ENCODE results near the gene HAUS3.

The HAUS3 gene, protein sequence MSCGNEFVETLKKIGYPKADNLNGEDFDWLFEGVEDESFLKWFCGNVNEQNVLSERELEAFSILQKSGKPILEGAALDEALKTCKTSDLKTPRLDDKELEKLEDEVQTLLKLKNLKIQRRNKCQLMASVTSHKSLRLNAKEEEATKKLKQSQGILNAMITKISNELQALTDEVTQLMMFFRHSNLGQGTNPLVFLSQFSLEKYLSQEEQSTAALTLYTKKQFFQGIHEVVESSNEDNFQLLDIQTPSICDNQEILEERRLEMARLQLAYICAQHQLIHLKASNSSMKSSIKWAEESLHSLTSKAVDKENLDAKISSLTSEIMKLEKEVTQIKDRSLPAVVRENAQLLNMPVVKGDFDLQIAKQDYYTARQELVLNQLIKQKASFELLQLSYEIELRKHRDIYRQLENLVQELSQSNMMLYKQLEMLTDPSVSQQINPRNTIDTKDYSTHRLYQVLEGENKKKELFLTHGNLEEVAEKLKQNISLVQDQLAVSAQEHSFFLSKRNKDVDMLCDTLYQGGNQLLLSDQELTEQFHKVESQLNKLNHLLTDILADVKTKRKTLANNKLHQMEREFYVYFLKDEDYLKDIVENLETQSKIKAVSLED

DNA sequence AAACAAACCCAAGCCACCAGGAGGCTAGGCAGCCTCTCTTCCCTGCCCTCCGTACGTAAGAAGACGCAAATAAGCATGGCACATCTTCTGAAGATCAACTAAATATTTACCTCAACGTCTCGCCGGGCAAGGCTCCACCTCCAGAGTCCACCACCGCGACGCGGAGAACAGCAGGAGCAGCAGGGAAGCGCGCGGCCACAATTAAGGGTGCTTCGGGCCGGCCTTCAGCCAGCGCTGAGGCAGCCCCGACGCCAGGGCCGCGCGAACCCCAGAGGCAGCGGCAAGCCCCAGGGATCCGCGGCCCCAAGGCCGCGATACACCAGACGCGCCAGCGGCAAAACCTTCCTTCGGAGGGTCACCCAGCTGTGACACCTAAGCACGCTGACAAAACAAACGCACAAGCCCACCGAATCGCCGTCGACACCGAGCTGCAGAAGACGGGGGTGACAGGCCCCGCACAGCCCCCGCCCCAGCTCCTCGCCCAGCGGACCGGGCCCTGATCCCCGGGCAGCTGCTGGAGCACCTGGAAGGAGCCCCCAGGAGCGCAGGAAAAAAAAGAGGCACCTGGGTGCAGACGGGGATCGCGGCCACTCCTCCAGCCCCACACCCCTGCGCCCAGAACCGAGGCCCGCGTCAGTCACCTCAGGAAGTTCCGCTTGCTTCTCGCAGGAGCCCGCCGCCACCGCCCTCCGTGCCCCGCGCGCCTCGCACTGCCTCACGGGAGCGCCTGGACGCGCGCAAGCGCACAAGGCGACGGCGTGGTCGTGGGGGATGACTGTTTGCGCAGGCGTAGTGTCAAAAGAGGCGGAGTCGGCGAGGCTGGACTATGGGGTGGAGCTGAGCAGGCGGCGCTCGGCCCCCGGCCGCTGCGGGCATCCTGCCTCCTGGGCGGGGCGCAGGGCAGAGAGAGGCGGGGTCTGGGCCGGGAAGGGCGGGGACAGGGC is at the start of gene HAUS3, which contains the start of gene POLN:
HAUS3 (minus strand) TSS at position 712 of the 944 bp plus-strand sequence. CDS start 1,175 bp downstream, outside the sequence.
POLN (minus strand) TSS at position 712 of the 944 bp plus-strand sequence. CDS start 12,890 bp downstream, outside the sequence.
- DNase-seq (ENCODE audit: low read depth), result peak; percentile 96

DNA sequence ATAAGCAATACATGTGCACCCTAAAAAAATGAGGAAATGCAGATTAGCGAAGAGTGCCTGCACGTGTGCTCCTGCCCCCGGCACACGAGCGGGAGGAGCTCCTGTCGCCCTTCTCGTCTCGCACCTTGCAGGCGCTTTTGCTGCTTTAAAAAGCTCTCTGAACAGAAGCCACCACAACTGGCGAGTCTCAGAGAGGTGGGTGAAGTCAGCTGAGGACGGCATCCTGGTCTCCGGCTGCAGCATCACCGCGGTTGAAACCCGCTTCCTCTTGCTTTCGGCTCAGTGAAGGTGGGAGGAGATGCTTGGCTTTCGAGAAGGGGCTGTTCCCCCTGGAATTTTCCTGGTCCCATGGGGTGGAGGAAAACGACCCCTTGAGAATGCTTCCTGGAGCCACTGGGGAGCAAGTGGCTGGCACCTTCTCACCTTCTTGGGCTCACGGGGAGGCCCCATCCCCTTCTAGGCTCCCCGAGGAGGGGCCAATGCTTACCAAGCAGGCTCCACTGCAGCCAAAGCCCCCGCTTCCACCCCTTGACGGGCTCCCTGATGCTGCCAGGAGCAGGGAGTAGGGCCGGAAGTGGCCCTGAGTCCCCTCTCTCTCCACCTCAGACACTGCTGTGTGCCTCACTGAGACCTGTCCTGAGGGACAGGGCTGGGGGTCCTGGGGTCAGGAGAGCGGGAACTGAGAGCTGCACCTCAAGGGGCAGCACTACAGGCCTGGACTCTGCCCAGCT is 49.2 kb upstream of the HAUS3 start:
- DNase-seq (ENCODE audit: low read depth), result no peak

DNA sequence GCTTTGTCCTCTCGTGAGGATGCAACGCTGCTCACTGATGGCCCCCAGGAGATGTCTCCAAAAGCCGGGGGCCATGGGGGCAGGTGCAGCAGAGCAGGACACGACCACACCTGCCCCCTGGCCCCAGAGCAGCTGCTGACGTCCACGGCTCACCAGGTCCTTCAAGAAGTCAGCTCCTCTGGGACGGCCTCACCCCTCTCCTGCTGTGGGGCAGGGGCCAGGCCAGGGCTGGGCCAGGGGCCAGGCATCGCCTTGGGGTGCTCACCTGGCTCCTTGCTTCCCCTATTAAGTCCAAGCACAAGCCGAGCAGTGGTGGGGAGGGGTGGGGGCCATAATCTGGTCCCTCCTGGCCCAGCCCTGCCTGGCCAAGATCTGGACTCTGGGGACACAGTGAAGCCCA is 48.6 kb upstream of the HAUS3 start:
- DNase-seq (ENCODE audit: low read depth), result no peak

DNA sequence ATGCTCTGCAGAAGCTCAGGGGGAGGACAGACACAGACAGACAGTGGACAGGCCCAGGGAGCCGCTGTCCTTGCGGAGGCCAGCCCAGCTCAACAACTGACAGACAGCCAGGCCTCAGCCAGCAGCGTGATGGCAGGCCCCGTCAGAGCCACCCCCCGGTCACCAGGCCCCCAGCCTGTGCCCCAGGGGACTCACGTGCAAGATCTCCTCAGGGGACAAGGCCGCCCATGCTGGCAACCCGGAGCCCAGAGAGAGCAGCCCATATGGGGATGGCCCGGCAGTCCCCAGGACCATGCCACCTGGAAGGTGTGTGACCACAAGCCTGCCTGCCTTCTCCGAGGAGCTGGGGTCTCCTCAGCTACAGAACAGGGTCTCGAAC is 48.0 kb upstream of the HAUS3 start:
- no peak for DNase-seq (ENCODE audit: low read depth)

DNA sequence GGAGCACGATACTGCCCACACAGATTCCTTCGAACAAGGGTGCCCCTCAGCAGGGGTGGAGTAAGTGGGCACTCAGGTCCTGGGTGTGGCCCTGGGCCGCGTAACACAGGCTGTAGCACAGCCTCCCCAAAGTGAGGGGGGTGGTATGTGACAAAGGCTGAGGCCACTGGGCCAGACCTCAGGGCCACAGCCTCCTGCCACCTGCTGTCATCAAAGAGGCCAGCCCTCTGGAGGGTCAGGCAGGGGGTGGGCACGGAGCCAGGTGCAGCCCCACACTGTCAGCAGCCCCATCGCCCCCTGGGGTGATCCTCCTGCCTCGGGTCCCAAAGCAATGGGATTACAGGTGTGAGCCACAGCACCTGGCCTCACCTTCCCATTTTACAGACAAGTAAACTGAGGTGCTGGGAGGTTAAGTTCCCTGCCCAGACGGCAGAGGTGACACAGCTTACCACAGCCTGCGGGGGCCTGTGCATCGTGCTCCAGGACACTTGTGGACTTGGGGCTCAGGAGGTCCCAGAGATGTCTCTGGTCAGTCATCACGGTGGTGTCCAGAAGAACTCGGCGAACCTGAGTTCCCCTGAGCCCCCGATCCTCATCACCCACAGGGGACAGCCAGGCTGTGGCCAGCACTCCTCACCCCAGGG is 47.5 kb upstream of the HAUS3 start:
- DNase-seq (ENCODE audit: low read depth), result no peak

DNA sequence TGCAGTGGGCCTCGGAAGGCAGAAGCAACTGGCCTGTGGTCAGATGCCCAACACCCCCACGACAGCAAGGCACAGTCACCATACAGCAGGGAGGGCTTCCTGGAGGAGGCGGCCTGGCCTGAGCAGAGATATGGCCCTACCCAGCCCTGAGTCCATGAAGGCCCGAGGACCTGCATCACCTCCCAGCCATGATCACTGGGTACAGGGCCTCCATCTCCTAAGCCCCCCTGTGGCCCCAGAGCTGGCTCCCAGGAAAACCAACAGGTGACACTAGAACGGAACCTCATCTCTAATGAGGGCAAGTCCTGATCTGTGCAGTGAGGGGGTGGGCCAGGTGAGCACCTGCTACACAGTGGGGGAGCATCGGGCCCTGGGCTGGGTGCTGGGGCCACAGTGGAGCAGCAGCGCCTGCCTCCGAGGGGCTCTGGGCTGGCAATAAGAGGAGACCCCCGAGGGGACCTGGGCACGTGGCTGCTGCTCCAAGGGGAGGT is 46.2 kb upstream of the HAUS3 start:
- DNase-seq (ENCODE audit: low read depth), result no peak

DNA sequence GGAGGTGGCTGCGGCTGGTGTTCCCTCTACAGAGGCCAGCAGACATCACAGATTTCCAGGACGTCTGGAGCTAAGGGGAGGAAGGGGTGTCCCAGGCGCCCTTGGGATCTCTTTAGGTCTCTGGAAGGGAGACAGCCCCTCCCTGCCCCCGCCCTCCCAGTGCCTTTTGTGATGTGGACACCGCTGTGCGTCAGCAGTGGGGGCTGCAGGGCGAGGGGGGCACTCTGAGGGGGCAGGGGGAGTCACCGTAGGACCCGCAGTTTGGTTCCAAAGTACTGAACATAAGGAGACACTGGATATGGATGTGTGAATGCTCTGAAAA is 45.6 kb upstream of the HAUS3 start:
- DNase-seq (ENCODE audit: low read depth), result no peak

DNA sequence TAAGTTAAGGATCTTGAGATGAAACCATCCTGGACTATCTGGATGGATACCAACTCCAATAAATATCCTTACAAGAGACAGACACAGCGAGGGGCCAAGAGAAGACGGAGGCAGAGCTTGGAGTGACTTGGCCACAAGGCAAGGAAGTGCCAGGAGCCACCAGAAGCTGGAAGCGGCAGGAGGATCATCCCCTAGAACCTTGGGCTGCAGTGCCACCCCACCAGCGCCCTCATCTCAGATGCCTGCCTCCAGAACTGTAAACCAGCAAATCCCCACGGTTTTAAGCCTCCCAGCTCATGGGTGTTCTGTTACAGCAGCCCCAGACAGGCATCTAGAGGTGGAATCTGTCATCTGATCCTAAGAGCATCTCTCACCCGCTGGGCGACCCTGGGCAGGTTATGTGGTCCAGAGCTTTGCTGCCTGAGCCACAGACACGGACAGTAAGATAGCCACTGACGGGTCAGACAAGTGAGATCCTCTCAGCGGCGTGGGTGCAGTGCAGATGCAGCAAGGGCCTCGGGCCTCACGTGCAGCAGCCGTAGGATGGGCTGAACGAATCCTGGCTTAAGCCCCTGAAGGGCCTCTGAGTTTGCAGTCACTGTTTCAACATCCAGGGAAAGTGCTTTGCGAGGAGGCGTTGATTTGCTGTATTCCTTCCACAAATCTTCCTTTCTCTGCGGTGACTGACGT is 45.1 kb upstream of the HAUS3 start:
- DNase-seq (ENCODE audit: low read depth), result no peak

DNA sequence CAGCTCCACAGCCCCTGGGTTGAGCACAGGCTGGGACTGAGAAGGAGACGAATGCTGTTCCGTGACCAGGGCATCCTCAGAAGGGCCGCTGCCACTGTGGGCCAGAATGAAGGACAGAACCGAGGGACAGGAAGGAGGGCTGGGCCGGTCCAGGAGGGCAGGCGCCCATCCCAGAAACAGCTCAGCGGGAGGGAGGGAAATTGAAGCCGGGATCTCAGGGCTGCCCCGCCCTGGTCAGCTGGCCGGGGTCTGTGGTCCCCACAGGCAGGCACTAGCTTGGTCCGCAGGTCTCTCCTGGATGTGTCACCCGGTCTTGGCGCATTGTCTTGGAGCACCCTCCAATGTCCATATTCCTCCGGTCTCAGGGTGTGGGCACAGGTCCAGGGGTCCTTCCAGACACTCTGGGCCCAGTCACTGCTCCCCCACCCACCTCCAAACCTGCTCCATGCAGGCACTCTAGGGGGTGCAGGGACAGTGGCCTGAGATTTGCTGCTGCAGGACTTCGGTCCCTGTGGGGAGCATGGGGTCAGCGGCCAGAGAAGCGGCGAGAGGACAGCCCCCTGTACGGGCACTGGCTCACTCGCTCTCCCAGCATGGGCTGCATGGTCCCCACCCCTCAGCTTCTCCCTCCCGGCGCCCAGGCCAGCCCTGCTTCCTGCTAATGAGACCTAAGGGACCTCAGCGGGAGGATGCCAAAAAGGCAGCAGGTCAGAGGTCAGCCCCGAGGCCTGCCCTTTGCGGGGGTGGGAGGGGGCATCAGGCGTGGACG is 43.9 kb upstream of the HAUS3 start:
- DNase-seq (ENCODE audit: low read depth), result no peak

DNA sequence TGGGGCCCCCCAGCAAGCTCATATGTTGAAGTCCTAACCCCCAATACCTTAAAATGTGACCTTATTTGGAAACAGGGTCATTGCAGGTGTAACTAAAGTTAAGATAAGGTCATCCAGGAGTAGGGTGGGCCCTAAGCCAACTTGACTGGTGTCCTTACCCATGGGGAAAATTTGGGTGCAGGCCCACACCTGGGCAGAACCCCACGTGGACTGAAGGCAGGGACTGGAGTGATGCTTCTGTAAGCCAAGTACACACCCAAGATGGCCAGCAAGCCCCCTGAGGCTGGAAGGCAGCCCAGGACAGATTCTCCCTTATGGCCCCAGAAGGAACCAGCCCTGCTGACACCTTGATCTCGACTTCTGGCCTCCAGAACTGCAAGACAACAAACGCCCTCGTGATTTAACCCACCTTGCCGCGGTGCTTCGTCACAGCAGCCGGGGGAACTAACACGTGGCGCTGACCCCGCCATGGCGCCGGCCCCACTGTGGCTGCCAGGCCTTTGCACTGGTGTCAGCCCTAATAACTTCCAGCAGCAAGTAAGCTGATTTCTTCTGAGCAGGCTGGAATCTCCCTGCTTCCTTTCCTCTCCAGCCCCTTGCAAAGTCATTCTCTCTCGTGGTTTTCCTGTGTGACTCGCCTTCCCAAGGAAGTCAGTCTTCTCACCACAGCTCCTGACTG is 43.2 kb upstream of the HAUS3 start:
- peak; percentile 65 for DNase-seq (ENCODE audit: low read depth)

DNA sequence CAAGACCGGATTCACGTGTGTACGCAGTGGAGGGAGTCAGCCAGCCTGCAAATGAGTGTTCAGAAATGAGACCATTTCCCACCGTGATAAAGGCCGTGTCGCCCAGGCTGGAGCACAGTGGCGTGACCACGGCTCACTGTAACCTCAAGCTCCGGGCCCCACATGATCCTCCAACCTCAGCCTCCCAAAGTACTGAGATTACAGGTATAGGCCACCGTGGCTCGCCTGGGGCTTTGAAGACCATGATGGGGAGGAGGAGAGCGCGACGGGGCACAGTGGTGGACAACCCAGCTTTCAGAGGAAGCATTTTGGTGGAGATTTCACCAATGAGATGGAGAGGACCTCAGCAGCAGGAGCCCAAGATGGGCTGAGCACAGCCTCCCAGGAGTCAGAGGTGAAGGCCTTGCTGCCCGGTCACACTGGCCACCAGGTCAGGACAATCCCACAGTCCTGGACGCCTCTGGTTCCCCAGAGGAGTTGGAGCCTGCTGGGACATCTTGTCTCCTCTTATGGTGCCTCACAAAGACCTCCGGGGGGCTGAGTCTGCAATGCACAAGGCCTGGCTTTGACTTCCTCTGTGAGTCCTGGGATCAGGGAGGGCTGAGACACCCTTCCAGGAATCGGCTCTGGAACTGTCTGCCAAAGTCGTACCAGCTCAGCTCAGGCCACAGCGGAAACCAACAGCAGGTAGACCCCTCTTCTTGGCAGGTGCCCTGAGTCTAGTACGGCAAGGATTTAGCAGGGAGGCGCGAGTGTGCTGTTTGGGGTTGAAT is 42.4 kb upstream of the HAUS3 start:
- no peak for DNase-seq (ENCODE audit: low read depth)

DNA sequence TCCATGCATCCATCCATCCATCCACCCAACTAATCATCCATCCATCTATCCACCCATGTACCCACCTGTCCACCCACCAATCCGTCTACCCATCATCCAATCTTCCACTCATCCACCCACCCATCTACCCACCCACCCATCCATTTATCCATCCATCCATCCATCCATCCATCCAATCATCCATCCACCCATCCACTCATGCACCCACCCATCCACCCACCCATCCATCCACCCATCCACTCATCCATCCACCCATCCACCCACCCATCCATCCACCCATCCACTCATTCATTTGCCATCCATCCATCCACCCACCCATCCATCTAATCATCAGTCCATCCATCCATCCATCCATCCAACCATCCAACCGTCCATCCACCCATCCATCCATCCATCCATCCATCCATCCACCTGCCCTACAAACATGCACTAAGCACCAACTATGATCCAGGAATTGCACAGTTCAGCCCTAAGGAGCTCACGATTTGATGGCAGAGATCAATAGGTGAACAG is 41.3 kb upstream of the HAUS3 start:
- no peak for DNase-seq (ENCODE audit: low read depth)

DNA sequence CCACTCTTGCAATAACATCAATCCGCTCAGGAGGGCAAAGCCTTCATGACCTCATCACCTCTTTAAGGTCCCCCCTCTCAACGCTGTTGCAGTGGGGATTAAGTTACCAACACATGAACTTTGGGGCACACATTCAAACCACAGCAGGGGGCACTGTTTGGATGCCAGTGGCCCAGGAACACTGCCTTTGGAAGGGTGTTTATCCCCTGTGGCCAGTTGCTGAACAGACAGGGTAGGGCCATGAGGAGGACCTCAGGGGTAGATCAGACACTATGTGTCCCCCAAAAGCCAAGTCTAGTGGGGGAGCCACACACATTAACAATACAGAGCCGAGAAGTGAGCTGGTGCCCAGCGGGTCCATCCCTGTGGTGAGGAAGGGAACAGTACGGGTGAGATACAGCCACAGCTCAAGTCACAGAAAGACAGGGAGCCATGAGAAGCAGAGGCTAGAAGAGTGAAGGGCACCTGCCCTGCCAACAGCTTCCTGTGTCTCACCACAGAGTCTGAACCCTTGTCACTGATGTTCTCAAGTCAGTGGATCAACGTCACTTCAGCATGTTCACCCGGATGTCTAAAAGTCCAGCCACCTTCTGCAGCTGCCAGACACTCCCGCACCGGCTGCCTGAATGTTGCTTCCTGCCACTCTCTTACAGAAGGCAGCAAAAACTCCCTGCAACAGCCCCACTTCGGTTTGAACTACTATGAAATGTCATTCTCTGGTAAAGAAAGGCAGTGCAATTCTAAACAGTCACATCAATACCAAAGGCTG is 39.8 kb upstream of the HAUS3 start:
- no peak for DNase-seq (ENCODE audit: low read depth)

DNA sequence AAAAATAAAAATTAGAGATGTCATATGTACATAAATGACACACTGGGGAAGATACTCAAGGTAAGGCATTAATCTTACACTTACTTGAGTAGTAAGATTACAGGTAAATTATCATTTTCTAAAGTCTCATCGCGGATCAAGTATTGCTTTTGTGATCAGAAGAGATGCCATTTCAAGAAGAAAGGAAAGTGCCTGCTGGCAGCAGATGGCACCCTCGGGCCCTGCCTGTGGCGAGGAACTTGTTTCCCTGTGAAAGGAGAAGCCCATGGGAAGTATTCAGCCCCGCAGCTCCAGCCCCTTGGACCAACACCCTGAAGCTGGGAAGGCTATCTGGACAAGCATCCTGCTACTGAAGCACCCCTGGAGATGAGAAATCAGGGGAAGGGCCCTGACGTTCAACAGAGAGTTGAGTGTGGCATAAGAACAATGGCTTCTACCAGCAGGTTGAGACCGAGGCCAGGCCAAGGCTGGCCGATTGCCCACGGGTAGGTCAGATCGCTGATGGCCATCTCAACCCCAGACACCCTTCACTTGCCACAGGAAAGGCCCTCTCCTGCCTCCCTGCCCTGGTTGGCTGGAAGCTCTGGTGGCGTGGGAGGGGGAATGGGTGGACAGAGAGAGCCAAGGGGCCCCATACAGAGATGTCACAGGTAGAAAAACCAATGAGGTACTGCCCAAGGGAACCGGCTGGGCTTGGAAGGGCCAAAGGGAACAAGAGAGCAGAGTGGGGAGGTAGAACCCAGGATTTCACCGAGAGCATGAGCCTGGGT is 38.8 kb upstream of the HAUS3 start:
- no peak for DNase-seq (ENCODE audit: low read depth)

DNA sequence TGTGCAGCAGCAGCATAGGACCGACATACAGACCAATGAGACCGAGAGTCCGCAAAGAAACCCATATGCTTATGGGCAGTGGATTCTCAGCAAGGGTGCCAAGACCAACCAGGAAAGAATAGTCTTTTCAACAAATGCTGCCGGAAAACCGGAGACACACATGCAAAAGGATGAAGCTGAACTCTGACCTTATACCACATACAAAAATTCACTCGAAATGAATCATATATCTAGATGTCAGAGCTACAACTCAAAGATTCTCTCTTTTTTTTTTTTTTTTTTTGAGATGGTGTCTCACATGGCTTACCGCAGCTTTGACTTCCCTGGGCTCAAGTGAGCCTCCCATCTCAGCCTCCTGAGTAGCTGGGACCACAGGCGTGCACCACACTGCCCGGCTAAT is 36.0 kb upstream of the HAUS3 start:
- DNase-seq (ENCODE audit: low read depth), result peak; percentile 55

DNA sequence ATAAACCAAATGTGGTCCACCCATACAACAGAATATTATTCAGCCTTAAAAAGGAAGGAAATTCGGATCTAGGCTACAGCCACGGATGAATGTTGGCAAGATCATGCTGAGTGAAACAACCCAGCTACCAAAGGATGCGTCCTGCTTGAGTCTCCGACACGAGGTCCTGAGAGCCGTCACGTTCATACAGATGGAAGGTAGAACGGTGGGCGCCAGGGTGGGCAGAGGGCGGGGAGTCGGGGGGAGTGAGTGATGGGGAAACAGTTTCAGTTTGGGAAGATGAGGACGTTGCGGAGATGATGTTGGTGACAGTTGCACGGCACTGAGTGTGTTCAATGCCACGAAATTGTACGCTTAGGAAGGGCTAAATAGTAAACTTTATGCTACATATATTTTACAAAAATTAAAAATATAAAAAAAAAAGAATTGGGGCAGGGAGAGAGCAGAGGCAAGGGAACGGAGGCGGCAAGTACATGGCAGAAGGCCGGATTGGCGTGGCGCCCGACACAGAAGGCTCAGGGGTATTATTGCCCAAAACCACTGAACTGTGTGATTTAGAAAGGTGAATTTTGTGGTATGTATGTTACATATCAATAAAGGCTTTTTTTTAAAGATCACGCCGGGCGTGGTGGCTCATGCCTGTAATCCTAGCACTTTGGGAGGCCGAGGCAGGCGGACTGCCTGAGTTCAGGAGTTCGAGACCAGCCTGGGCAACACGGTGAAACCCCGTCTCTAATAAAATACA is 34.8 kb upstream of the HAUS3 start:
- DNase-seq (ENCODE audit: low read depth), result no peak
